Measurements from ENCODE around the gene ARIH1.

DNA sequence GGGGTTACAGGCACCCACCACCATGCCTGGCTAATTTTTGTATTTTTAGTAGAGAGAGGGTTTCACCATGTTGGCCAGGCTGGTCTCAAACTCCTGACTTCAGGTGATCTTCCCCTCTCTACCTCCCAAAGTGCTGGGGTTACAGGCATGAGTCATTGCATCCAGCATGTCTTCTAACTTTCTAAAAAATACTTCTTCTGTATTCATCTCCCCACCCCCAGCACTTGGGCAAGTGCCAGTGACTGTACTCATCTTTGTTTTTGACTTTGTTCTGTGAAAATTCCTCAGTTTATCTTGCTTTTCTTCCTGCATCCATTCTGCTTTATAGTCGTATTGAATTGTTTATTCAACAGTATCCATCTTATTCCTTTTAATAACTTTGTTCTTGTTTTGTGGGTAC, 47.6 kb downstream of the ARIH1 start:
- TF ChIP-seq POLR2AphosphoS5 (IDR thresholded peaks at IDR 0.05; ENCODE audit: low read depth, low read length) (no peak), SIN3A (IDR thresholded peaks at IDR 0.05; ENCODE audit: borderline replicate concordance, insufficient read depth, low read length) (no peak), TAF1 (IDR thresholded peaks at IDR 0.05; ENCODE audit: borderline replicate concordance, insufficient read depth, low read length) (no peak), FOXP2 (optimal IDR thresholded peaks at IDR 0.05; ENCODE audit: borderline replicate concordance, extremely low read depth, extremely low read length, insufficient read depth) (no peak)
- TF ChIP-seq, protein P1, sequence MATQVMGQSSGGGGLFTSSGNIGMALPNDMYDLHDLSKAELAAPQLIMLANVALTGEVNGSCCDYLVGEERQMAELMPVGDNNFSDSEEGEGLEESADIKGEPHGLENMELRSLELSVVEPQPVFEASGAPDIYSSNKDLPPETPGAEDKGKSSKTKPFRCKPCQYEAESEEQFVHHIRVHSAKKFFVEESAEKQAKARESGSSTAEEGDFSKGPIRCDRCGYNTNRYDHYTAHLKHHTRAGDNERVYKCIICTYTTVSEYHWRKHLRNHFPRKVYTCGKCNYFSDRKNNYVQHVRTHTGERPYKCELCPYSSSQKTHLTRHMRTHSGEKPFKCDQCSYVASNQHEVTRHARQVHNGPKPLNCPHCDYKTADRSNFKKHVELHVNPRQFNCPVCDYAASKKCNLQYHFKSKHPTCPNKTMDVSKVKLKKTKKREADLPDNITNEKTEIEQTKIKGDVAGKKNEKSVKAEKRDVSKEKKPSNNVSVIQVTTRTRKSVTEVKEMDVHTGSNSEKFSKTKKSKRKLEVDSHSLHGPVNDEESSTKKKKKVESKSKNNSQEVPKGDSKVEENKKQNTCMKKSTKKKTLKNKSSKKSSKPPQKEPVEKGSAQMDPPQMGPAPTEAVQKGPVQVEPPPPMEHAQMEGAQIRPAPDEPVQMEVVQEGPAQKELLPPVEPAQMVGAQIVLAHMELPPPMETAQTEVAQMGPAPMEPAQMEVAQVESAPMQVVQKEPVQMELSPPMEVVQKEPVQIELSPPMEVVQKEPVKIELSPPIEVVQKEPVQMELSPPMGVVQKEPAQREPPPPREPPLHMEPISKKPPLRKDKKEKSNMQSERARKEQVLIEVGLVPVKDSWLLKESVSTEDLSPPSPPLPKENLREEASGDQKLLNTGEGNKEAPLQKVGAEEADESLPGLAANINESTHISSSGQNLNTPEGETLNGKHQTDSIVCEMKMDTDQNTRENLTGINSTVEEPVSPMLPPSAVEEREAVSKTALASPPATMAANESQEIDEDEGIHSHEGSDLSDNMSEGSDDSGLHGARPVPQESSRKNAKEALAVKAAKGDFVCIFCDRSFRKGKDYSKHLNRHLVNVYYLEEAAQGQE (IDR thresholded peaks at IDR 0.05; ENCODE audit: insufficient read depth in 1 of 2, low read depth in 2 of 2, low read length in 2 of 2), result no peak
